ENCODE results near the gene GLUD2.

GLUD2 gene

DNA sequence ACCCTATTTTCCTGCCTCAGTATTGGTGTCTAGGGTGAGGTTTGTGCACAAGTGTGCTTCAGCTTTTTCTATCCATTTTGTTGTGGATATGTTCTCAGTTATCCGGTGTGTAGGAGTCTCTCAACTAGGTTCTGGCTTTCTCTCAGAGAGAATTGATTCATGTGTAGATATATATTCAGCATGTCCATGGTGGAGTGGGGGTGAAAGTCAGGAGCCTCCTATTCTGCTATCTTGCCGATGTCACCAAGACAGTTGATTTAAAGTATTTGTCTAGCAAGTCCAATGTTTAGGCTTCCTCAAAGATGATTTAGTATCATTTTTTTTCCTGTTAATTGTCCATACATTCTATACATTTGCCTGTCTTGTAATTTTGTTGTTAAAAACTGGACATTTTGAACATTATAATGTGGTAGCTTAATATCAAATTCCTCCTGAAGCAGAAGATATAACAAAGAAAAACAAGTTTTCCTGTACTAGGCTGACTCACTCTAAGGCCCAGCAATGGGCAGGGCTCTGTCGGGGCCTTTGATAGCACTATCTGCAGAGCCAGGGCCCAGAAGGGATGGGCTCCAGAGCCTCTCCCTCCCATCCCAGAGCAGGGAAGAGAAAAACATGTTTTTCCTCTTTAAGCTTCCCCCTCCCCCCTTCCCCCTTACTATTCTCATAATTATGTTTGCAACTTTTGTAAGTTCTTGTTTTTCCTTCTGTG is 37.6 kb downstream of the GLUD2 start:
- Histone ChIP-seq H3K36me3 (ENCODE audit: insufficient read depth, low read length) (no peaks in the 10 kb centered on the region), H3K27me3 (ENCODE audit: insufficient read depth, low read length) (no peaks in the 10 kb centered on the region), H3F3A (ENCODE audit: insufficient read depth, low read length) (no peaks in the 10 kb centered on the region), H3K9ac (ENCODE audit: low read length) (no peak overlapping the region), H2AFZ (ENCODE audit: low read length) (no peak overlapping the region), H4K20me1 (ENCODE audit: insufficient read depth, low read length) (no peaks in the 10 kb centered on the region), H3K4me2 (ENCODE audit: low read length) (no peak overlapping the region), H3K4me3 (ENCODE audit: low read depth, low read length, poor library complexity, severe bottlenecking) (no peak overlapping the region), H3K79me2 (ENCODE audit: insufficient read depth, low read length) (no peaks in the 10 kb centered on the region), H3K9me3 (ENCODE audit: low read length) (no peaks in the 10 kb centered on the region), H3K9me2 (ENCODE audit: low read depth, low read length) (no peaks in the 10 kb centered on the region), H3K4me1 (ENCODE audit: insufficient read depth, low read length, severe bottlenecking) (no peaks in the 10 kb centered on the region), H3K27ac (ENCODE audit: low read depth, low read length, poor library complexity, severe bottlenecking) (no peak overlapping the region)
- no peak for TF ChIP-seq CTCF (IDR thresholded peaks at IDR 0.05; ENCODE audit: low read length)

DNA sequence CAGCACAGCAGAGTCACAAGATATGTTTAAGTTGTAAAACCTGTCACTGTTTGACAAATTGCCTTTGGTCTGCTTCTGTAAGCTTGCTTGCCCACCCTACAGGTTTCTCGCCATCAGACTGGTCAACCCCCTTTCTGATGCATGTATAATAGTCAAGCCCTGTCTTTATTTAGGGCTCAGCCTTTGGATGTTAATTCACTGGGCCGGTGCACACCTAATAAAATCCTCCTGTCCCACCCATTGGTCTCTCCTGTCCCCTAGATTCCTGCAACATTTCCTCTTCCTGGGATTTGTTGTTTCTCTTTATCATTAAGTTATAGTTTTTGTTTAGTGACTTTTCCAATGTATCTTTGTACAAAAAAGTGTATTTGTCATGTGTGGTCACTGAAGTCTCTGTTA is 38.2 kb downstream of the GLUD2 start:
- Histone ChIP-seq H3K79me2 (ENCODE audit: insufficient read depth, low read length) (no peaks in the 10 kb centered on the region), H3K27ac (ENCODE audit: low read depth, low read length, poor library complexity, severe bottlenecking) (no peak overlapping the region), H3K4me2 (ENCODE audit: low read length) (no peak overlapping the region), H3K9me3 (ENCODE audit: low read length) (no peaks in the 10 kb centered on the region), H4K20me1 (ENCODE audit: insufficient read depth, low read length) (no peaks in the 10 kb centered on the region), H3F3A (ENCODE audit: insufficient read depth, low read length) (no peaks in the 10 kb centered on the region), H3K4me1 (ENCODE audit: insufficient read depth, low read length, severe bottlenecking) (no peaks in the 10 kb centered on the region), H3K27me3 (ENCODE audit: insufficient read depth, low read length) (no peaks in the 10 kb centered on the region), H3K9me2 (ENCODE audit: low read depth, low read length) (no peaks in the 10 kb centered on the region), H3K36me3 (ENCODE audit: insufficient read depth, low read length) (no peaks in the 10 kb centered on the region), H3K4me3 (ENCODE audit: low read depth, low read length, poor library complexity, severe bottlenecking) (no peak overlapping the region), H3K9ac (ENCODE audit: low read length) (no peak overlapping the region), H2AFZ (ENCODE audit: low read length) (no peak overlapping the region)
- TF ChIP-seq EZH2 (IDR thresholded peaks at IDR 0.05; ENCODE audit: borderline replicate concordance, low read length) (no peak), CTCF (IDR thresholded peaks at IDR 0.05; ENCODE audit: low read length) (no peak)

DNA sequence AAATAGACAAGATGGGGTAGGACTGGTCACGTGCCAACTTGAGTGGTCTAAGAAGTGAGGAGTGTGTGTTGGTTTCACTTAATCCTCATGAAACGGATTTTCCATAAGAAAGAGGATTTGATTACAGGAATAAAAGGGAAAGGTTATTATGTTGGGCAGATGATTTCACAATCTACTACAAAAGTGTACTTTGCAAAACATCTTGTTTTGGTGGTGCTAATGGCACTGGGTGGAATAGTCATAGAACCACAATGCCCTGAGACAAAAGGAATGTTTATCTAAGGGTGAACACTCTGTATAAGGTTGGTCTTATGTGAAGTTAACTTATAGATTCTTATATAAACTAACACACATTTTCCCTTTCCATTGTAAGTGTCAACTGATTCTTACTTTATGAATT is 45.6 kb downstream of the GLUD2 start:
- Histone ChIP-seq H2AFZ (ENCODE audit: low read length) (no peak overlapping the region), H3K27ac (ENCODE audit: low read depth, low read length, poor library complexity, severe bottlenecking) (no peak overlapping the region), H3K36me3 (ENCODE audit: insufficient read depth, low read length) (no peaks in the 10 kb centered on the region), H3F3A (ENCODE audit: insufficient read depth, low read length) (no peaks in the 10 kb centered on the region), H4K20me1 (ENCODE audit: insufficient read depth, low read length) (no peaks in the 10 kb centered on the region), H3K4me2 (ENCODE audit: low read length) (no peak overlapping the region), H3K4me1 (ENCODE audit: insufficient read depth, low read length, severe bottlenecking) (no peaks in the 10 kb centered on the region), H3K79me2 (ENCODE audit: insufficient read depth, low read length) (no peaks in the 10 kb centered on the region), H3K4me3 (ENCODE audit: low read depth, low read length, poor library complexity, severe bottlenecking) (no peak overlapping the region), H3K9ac (ENCODE audit: low read length) (no peak overlapping the region), H3K9me2 (ENCODE audit: low read depth, low read length) (no peaks in the 10 kb centered on the region), H3K27me3 (ENCODE audit: insufficient read depth, low read length) (no peaks in the 10 kb centered on the region), H3K9me3 (ENCODE audit: low read length) (no peaks in the 10 kb centered on the region)
- no peak for TF ChIP-seq EZH2 (IDR thresholded peaks at IDR 0.05; ENCODE audit: borderline replicate concordance, low read length)
